GM18507 (cell line): ENCODE results near the gene KRTAP10-4.
"Not testable (repeated sequence)": the region's sequence is repeated elsewhere in the genome, so short reads cannot be mapped to it uniquely, and the experiment has no call there.

Source experiments
- DNase-seq: peaks from one replicate; pipeline ENCODE4 v3.0.0; 2011; ENCODE audit warnings: low read depth; ENCODE audit not compliant: insufficient read length; ENCODE audit errors: extremely low spot score
- FAIRE-seq: peaks from 2 replicates; lab custom pipeline; 2011; peaks lifted over from hg19 to GRCh38; lab: Jason Lieb, UNC

The KRTAP10-4 gene

GRCh38 chr21:44593598-44594405 is 20.3 kb downstream of the KRTAP10-4 start:
- no peak for FAIRE-seq
- no peak for DNase-seq

DNA sequence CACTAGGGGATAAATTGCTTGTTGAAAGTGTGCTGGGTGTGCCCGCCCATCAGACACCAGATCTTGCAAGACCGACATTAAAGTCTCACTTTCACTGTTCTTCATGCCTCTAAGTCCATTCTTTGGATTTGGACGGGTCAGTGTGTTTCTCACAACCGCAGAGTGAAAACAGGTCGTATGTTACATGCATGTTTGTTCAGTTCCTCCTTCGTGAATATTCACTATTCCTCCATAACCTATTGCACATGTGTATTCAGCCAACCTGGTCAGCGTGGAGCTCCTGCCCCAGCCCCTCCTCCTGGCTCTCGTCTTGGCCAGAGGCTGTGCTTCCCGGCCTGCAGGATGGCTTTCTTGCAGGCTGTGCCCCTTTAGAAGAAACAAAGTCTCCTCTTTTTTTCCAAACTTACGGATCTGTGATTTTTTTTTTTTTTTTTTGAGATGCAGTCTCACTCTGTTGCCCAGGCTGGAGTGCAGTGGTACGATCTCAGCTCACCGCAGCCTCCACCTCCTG is 20.9 kb downstream of the KRTAP10-4 start:
- FAIRE-seq: no peak

GRCh38 chr21:44595524-44595923 is 22.0 kb downstream of the KRTAP10-4 start:
- FAIRE-seq: no peak

More for the DNA sequence above, 20.9 kb downstream of the KRTAP10-4 start:
- no peak for DNase-seq

GRCh38 chr21:44596068-44596725 is 22.7 kb downstream of the KRTAP10-4 start:
- no peak for DNase-seq
- FAIRE-seq: no peak

More at GRCh38 chr21:44595524-44595923, 22.0 kb downstream of the KRTAP10-4 start:
- no peak for DNase-seq

GRCh38 chr21:44598061-44598460 is 24.5 kb downstream of the KRTAP10-4 start:
- FAIRE-seq: no peak
- no peak for DNase-seq

DNA sequence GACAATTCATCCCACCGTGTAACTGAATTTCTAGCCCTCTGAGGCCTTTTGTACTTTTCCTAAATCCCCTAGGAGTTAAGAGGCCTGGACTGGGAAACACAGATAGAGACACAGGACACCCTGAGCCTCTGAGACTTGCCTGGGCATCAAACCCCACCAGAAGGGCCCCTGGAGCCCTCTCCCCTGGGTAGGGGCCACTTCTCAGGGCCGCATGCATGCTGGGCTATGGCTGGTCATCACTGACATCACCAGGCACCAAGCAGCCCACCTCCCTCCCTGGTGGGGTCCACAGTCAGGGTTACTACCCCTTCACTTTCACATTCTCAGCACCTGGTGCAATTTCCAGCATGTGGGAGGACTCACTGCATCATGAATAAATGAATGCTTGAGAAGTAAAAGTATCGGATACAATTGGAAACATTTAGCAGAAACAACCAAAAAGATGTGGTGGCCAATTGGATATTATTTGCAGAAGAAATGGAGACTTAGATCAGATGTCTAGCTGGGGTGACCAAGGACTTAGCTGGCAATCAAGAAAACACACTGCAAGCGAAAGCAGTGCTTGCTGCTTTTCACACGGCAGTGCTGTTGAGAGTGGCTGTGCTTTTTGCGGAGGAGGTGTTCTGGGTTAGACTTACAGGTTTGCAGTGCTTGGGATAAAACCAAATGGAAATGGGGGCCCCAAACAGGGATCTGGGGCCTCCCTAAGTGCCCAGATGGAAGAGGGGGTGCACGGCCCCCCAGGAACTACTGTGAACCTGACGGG is 25.9 kb downstream of the KRTAP10-4 start:
- FAIRE-seq (no peak), DNase-seq (no peak)

DNA sequence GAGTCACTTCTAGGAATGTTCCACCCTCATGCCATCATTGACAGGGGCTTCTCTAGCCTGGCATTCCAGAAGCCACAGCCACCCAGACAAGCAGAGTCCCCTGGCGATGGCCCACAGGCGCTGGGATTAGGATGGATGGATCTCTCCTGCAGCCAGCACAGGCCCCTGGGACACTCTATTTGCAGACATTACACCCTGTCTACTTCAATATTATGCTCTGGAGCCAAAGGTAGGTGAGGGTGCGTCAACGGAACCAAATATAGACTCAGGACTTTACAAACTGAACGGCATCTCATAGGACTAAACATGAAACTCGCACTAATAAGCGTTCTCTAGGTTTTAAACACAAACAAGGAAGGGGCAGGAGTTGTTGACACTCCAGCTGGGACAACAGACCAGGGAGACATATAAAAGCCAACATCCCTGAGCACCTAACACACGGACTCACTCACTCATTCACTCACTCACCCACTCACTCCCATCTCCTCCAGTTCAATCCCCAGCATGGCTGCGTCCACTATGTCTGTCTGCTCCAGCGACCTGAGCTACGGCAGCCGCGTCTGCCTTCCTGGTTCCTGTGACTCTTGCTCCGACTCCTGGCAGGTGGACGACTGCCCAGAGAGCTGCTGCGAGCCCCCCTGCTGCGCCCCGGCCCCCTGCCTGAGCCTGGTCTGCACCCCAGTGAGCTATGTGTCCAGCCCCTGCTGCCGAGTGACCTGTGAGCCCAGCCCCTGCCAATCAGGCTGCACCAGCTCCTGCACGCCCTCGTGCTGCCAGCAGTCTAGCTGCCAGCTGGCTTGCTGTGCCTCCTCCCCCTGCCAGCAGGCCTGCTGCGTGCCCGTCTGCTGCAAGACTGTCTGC is 26.8 kb downstream of the KRTAP10-4 start, which contains the start of gene KRTAP10-7:
TSS of gene KRTAP10-7 (plus strand) at position 480 of the 861 bp plus-strand sequence. CDS start at position 505, 25 bp downstream.
- not testable (repeated sequence) for DNase-seq, FAIRE-seq

GRCh38 chr21:44601091-44601490 is 27.6 kb downstream of the KRTAP10-4 start:
- FAIRE-seq, DNase-seq: not testable (repeated sequence)

DNA sequence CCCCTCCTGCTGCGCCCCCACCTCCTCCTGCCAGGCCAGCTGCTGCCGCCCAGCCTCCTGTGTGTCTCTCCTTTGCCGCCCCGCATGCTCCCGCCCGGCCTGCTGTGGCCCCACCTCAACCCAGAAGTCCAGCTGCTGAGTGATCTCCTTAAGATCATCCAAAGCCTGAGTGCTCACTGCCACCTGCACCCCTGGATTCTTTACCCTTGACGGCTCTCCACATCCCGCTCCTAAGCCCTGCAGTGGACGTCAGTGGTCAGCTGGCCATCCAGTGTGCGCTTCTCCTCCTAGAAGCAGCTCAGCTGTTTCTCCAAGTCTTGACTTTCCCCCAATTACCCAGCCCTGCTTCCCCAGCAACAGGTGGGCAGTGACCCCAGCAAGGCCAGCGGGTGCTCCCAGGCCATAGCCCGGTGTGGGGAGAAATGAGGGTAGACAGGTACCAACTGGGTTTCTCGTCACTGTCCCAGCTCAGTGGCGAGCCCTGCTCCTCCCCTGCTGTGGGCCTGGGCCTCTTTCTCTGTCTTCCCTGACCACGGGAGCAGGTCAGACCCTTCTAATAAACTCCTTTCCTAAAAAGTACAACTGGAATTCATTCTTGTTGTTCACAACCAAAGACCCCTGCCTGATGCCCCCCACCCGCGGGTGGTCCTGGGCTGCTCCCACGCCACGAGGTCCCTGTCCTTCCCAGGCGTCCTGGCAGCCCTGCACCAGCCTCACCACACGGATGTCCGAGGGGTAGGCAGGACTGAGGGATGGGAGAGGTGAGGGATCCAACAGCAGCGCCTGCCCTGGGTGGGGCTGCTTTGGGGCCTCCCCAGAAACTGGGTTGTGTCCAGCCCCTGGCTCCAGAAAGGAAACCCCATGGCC is 28.3 kb downstream of the KRTAP10-4 start:
- DNase-seq (no peak), FAIRE-seq (no peak)

DNA sequence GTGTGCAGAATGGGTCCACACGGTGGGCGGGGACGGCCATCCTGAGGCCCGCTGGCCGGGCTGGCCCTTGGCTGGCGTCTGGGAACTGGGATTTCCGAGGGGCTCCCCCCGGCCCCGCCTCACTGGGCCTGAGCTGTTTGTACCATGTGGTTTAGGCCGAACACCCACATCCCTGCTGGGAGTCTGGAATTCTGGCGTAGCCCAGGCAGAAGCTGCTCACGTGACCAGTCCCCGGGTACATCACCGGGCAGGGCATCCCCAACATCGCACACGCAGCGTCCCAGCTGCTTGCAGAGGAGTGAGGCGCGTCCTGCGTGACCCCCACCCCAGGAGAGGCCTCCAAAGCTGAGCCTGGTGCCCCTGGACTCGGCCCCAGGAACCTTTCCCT is 28.9 kb downstream of the KRTAP10-4 start:
- no peak for FAIRE-seq
- no peak for DNase-seq

GRCh38 chr21:44603109-44603875 is 29.8 kb downstream of the KRTAP10-4 start:
- no peak for DNase-seq
- FAIRE-seq: no peak

GRCh38 chr21:44603911-44604310 is 30.4 kb downstream of the KRTAP10-4 start:
- DNase-seq: no peak
- FAIRE-seq: no peak

GRCh38 chr21:44606495-44606894 is 33.0 kb downstream of the KRTAP10-4 start:
- DNase-seq (no peak), FAIRE-seq (no peak)

DNA sequence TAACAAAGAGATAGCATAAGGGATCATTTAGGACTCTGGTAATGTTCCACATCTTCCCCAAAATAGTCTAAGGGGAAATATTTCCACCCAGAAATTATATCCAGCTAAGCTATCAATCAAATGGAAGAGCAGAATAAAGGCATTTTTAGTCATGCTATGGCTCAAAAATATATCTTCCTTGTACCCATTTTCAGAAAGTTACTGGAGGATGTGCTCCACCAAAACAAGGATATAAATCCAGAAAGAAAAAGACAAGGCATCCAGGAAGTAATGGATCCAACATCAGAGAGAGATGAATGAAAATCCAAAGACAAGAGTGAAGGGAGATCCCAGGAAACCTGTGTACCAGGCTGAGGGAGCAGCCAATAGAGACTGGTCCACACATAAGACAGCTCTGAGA is 35.7 kb downstream of the KRTAP10-4 start:
- FAIRE-seq: no peak
- no peak for DNase-seq

DNA sequence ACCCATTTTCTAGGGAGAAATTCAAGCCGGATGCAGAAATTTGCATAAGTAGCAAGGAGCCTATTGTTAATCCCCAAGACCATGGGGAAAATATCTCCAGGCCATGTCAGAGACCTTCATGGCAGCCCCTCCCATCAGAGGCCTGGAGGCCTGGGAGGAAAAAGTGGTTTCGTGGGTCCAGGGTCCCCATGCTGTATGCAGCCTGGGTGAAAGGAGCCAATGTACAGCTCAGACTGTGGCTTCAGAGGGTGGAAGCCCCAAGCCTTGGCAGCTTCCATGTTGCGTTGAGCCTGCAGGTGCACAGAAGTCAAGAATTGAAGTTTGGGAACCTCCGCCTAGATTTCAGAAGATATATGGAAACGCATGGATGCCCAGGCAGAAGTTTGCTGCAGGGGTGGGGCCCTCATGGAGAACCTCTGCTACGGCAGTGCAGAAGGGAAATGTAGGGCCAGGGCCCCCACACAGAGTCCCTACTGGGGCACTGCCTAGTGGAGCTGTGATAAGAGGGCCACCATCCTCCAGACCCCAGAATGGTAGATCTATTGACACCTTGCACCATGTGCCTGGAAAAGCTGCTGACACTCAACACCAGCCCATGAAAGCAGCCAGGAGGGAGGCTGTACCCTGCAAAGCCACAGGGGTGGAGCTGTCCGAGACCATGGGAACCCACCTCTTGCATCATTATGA is 36.8 kb downstream of the KRTAP10-4 start:
- not testable (repeated sequence) for DNase-seq, FAIRE-seq

GRCh38 chr21:44611551-44611950 is 38.0 kb downstream of the KRTAP10-4 start:
- no peak for FAIRE-seq
- DNase-seq: no peak

DNA sequence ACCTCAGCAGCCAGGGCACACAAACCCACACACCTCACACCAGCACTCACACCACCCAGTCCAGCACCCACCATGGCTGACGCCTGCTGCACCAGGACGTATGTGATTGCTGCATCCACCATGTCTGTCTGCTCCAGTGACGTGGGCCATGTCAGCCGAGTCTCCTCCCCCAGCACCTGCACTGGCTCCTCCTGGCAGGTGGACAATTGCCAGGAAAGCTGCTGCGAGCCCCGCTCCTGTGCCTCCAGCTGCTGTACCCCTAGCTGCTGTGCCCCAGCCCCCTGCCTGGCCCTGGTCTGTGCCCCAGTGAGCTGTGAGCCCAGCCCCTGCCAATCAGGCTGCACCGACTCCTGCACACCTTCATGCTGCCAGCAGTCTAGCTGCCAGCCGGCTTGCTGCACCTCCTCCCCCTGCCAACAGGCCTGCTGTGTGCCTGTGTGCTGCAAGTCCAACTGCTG is 38.5 kb downstream of the KRTAP10-4 start, which contains the start of gene KRTAP10-8:
TSS of gene KRTAP10-8 (plus strand) at position 51 of the 458 bp plus-strand sequence. CDS start at position 73, 22 bp downstream.
- FAIRE-seq (no peak), DNase-seq (no peak)
